Gastroesophageal sphincter (tissue), 4 donors: ENCODE results near the gene NFATC2. TPM values are rescaled to one million over a fixed set of nuclear protein-coding genes. Genes with fewer than 3 reads are reported as not detected.

Source experiments
- ATAC-seq: fragments of 150-250 bp; one replicate; pipeline ENCODE4 v1.9.1; 2016; ENCODE audit warnings: mild to moderate bottlenecking, moderate library complexity
- H3K27ac ChIP-seq, 4 donors: fragments of 200-600 bp; sonication (generic) in 3 of 4; 1 replicate in 3 of 4; 2 replicates in 1 of 4; pipeline ENCODE4 v1.5.1; 2016 to 2019
- H3K27me3 ChIP-seq: fragments of 200-600 bp; sonication (generic); one replicate; pipeline ENCODE4 v1.5.1; 2019
- H3K36me3 ChIP-seq, 2 donors: fragments of 200-600 bp; sonication (generic); one replicate each; pipeline ENCODE4 v1.5.1; 2019; ENCODE audit warnings: control low read depth in 1 of 2
- H3K4me1 ChIP-seq, 3 donors: fragments of 200-600 bp; sonication (generic); 1 replicate in 2 of 3; 2 replicates in 1 of 3; pipeline ENCODE4 v1.5.1; 2016 to 2019; ENCODE audit warnings: control low read depth in 2 of 3
- H3K4me3 ChIP-seq, 2 donors: fragments of 200-600 bp; sonication (generic); one replicate each; pipeline ENCODE4 v1.5.1; 2019; ENCODE audit warnings: mild to moderate bottlenecking in 1 of 2, moderate library complexity in 1 of 2
- H3K9me3 ChIP-seq, 3 donors: fragments of 200-600 bp; sonication (generic); one replicate each; pipeline ENCODE4 v1.5.1; 2017 to 2019; ENCODE audit warnings: control low read depth in 2 of 3
- EP300 ChIP-seq: sonication (generic); formaldehyde crosslinking; IDR thresholded peaks from one replicate; pipeline ENCODE4 v1.6.1; 2017; ENCODE audit warnings: antibody characterized with exemption, mild to moderate bottlenecking
- POLR2A ChIP-seq, 2 donors: fragments of 450-650 bp; IDR thresholded peaks; one replicate each; pipeline ENCODE4 v1.6.1; 2017; ENCODE audit warnings: antibody characterized with exemption in 2 of 2, mild to moderate bottlenecking in 2 of 2, moderate library complexity in 1 of 2
- POLR2AphosphoS5 ChIP-seq: sonication (generic); formaldehyde crosslinking; IDR thresholded peaks from one replicate; pipeline ENCODE4 v1.6.1; 2017; ENCODE audit warnings: antibody characterized with exemption
- WGBS, 2 donors: methylation state at CpG; one replicate each; pipeline ENCODE4 v1.1.5; 2018; ENCODE audit warnings: low coverage in 1 of 2; 5-methylcytosine and 5-hydroxymethylcytosine counted together
- total RNA-seq, 4 donors: library from RNA; depleted of rRNA; stranded (reverse); fragments of >200 nt; gene quantifications; one replicate each; pipeline ENCODE4 v1.1.0, GENCODE V29; 2016
- TF ChIP-seq, protein P1 (sequence below), 4 experiments: fragments of 200-600 bp in 2 of 4; fragments of 450-650 bp in 2 of 4; sonication (generic) in 1 of 4; IDR thresholded peaks; one replicate each; pipeline ENCODE4 v1.5.1; 2017 to 2019; ENCODE audit warnings: antibody characterized with exemption in 4 of 4, mild to moderate bottlenecking in 2 of 4, moderate library complexity in 2 of 4

The NFATC2 gene
- total RNA-seq, 4 donors from 2014 or later, result 4.4 to 20.2 (median 9.0) TPM

DNA sequence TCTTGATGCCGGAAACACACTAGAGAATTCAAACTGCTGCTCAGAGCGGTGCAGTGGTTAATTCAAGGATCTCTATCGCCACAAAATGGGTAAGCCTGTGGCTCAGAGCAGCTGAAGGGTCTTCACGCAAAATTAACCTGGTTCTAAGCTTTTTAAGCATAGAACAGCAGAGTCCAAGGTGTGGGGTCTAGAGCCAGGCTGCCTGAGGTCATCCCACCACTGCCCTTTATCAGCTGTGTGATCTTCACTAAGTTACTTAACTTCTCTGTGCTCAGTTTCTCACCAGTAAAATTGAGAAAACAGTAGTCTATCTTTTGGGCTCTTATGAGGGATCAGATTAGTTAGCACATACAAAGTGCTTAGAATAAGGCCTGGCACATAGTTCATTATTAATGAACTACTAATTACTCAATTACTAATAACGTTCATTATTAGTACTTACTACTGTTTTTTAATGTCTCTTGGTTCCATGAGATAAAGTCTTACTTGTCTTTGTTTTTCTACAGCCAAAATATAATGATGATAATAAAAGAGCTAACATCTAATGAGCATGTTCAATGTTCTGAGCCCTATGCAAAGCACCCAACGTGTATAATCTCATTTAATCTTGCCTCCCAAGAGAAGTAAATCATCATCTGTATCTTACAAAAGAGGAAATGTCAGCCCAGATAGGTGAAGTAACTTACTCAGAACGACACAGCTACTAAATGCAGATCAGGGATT, 92.9 kb downstream of the NFATC2 start:
- H3K4me3 ChIP-seq, result no peak overlapping the region
- peaks cover 0 to 5% of the 10 kb centered on the region in 2 donors for H3K36me3 ChIP-seq
- H3K4me1 ChIP-seq, result peaks cover 4 to 51% (median 31%) of the 10 kb centered on the region in 3 donors
- H3K27me3 ChIP-seq, result no peaks in the 10 kb centered on the region
- WGBS, 2 donors, result 57 to 66% methylated on average over 5 to 7 of the region's 7 CpGs
- H3K9me3 ChIP-seq, result no peaks in the 10 kb centered on the region
- H3K27ac ChIP-seq, result peak overlapping the region in 3 of 4 donors; percentile 71 to 81 (median 73)
- ATAC-seq, result no peak
- TF ChIP-seq POLR2A (IDR thresholded peaks at IDR 0.05), result no peak
- TF ChIP-seq EP300, result no peak
- TF ChIP-seq, protein P1, sequence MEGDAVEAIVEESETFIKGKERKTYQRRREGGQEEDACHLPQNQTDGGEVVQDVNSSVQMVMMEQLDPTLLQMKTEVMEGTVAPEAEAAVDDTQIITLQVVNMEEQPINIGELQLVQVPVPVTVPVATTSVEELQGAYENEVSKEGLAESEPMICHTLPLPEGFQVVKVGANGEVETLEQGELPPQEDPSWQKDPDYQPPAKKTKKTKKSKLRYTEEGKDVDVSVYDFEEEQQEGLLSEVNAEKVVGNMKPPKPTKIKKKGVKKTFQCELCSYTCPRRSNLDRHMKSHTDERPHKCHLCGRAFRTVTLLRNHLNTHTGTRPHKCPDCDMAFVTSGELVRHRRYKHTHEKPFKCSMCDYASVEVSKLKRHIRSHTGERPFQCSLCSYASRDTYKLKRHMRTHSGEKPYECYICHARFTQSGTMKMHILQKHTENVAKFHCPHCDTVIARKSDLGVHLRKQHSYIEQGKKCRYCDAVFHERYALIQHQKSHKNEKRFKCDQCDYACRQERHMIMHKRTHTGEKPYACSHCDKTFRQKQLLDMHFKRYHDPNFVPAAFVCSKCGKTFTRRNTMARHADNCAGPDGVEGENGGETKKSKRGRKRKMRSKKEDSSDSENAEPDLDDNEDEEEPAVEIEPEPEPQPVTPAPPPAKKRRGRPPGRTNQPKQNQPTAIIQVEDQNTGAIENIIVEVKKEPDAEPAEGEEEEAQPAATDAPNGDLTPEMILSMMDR (IDR thresholded peaks at IDR 0.05), result no peak

GRCh38 chr20:51447765-51448148, 94.8 kb downstream of the NFATC2 start:
- no peaks in the 10 kb centered on the region for H3K27me3 ChIP-seq
- ATAC-seq, result no peak
- H3K4me3 ChIP-seq, result no peak overlapping the region
- TF ChIP-seq, protein P1 (IDR thresholded peaks at IDR 0.05), result no peak
- no peak for TF ChIP-seq POLR2AphosphoS5
- TF ChIP-seq EP300, result no peak
- TF ChIP-seq POLR2A (IDR thresholded peaks at IDR 0.05), result no peak
- H3K4me1 ChIP-seq, result peaks cover 4 to 51% (median 31%) of the 10 kb centered on the region in 3 donors
- no peaks in the 10 kb centered on the region for H3K36me3 ChIP-seq
- 38 to 81% methylated on average over 2 to 4 of the region's 5 CpGs for WGBS, 2 donors
- H3K9me3 ChIP-seq, result no peaks in the 10 kb centered on the region
- H3K27ac ChIP-seq, result peak overlapping the region in 3 of 4 donors; percentile 71 to 81 (median 73)

DNA sequence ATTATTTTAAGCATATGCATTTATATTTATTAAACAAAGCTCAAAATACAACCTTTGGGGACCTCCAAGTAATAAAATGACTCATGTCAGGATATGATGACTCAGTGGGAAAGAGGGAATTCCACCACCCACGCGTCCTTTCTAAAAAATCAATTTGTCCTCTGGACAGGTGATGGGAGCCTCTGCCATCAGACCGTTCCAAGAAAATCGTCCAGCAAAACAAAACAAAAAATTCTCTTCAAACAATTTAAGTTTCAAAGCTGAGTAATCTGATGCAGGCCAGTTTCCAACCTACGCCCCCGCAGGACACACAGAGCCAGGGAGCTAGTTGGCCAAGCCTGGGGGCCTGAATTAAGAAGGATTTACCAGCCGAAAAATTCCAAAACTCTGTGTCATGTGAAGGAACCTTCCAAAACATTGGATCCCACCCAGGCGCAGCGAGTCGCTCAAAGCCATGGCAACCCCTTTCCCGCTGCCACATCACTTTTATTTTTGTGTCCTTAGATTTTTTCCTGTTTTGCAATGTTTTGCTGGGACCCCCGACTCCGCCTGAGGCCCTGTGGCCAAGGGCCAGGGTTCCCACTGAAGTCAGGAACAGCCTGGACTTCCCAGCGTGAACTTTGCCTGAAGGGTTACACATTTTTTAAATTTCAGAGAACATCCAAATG, 95.3 kb downstream of the NFATC2 start:
- Histone ChIP-seq H3K4me1 (peaks cover 4 to 51% (median 31%) of the 10 kb centered on the region in 3 donors), H3K27me3 (no peaks in the 10 kb centered on the region), H3K4me3 (no peak overlapping the region), H3K9me3 (no peaks in the 10 kb centered on the region), H3K27ac (peak overlapping the region in 3 of 4 donors; percentile 71 to 81 (median 73)), H3K36me3 (no peaks in the 10 kb centered on the region)
- 3 to 6% methylated on average over 5 to 14 of the region's 14 CpGs for WGBS, 2 donors
- TF ChIP-seq POLR2AphosphoS5 (peak; percentile 94), POLR2A (IDR thresholded peaks at IDR 0.05) (no peak), EP300 (no peak)
- TF ChIP-seq, protein P1 (IDR thresholded peaks at IDR 0.05), result peak in 2 of 4 experiments; percentile 17
- ATAC-seq, result peak; percentile 86

DNA sequence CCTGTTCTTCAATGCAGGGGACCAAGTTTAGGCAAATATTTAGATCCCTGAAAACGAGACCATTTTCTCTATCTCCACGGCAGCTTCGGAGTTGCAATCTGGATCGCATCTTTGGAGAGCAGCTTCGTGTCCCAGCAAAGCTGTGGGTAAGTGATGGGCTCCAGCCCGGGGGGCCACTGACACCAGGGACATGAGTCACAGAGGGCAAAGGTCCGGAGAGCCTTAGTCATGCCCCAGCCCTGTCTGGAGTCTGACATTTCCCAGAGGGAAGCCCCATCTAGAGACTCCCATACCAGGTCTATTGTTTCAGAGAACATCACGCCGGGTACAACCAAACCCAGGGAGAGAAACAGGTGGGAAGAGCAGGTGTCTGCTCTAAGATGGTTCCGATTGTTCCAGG, 95.9 kb downstream of the NFATC2 start:
- H3K27me3 ChIP-seq, result no peaks in the 10 kb centered on the region
- H3K27ac ChIP-seq, result peak overlapping the region in 3 of 4 donors; percentile 40 to 81 (median 71)
- H3K36me3 ChIP-seq, result no peaks in the 10 kb centered on the region
- H3K9me3 ChIP-seq, result no peaks in the 10 kb centered on the region
- TF ChIP-seq POLR2A (IDR thresholded peaks at IDR 0.05) (no peak), POLR2AphosphoS5 (peak; percentile 41)
- H3K4me1 ChIP-seq, result peaks cover 4 to 51% (median 31%) of the 10 kb centered on the region in 3 donors
- H3K4me3 ChIP-seq, result no peak overlapping the region
- ATAC-seq, result peak; percentile 47
- 10 to 28% methylated on average over 3 of the region's 10 CpGs for WGBS, 2 donors

- TF ChIP-seq, protein P1 (IDR thresholded peaks at IDR 0.05), result no peak
- TF ChIP-seq EP300 (no peak), POLR2AphosphoS5 (no peak), POLR2A (IDR thresholded peaks at IDR 0.05) (no peak)
- WGBS, 2 donors, result 31% methylated on average over 2 of the region's 2 CpGs; no CpG with 5 or more reads in 1 of the 2 donors
- Histone ChIP-seq H3K4me3 (no peak overlapping the region), H3K27ac (peak overlapping the region in 3 of 4 donors; percentile 40 to 81 (median 71)), H3K36me3 (no peaks in the 10 kb centered on the region), H3K27me3 (no peaks in the 10 kb centered on the region), H3K4me1 (peaks cover 4 to 51% (median 31%) of the 10 kb centered on the region in 3 donors), H3K9me3 (no peaks in the 10 kb centered on the region)
- ATAC-seq, result no peak
Observed at GRCh38 chr20:51446230-51446629, 96.3 kb downstream of the NFATC2 start.
